ENCODE measurements around the gene SLC38A11.

DNA sequence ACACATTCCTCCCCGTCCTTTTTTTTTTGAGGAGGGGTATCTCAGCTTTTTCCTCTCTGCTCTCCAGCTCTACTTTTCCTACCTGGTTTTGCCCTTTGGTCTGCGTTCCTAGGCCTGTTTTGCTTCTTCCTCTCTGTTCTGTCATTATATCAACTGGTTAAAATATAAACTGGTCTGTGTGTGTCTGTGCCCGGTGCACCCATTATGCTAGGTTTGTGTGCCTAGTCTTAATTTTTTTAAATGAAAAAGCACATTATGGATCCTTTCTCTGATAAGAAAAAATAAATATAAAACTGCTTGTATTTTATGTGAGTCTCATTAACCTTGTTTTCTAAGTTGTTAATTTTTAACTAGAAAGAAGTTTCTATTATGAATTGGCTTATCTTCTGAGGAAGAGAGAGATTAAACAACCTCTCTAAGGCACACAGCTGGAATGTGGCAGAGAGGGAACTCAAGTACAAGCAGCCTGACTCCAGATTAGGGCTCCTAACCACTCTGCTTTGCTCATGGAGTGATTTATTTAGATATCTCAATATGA is 17.4 kb downstream of the SLC38A11 start:
- TF ChIP-seq ZNF274 (IDR thresholded peaks at IDR 0.05; ENCODE audit: low read length): no peak
- no peak for TF ChIP-seq ZNF274 (tag by site-specific recombination; IDR thresholded peaks at IDR 0.05; ENCODE audit: borderline replicate concordance)
- TF ChIP-seq, protein P1, sequence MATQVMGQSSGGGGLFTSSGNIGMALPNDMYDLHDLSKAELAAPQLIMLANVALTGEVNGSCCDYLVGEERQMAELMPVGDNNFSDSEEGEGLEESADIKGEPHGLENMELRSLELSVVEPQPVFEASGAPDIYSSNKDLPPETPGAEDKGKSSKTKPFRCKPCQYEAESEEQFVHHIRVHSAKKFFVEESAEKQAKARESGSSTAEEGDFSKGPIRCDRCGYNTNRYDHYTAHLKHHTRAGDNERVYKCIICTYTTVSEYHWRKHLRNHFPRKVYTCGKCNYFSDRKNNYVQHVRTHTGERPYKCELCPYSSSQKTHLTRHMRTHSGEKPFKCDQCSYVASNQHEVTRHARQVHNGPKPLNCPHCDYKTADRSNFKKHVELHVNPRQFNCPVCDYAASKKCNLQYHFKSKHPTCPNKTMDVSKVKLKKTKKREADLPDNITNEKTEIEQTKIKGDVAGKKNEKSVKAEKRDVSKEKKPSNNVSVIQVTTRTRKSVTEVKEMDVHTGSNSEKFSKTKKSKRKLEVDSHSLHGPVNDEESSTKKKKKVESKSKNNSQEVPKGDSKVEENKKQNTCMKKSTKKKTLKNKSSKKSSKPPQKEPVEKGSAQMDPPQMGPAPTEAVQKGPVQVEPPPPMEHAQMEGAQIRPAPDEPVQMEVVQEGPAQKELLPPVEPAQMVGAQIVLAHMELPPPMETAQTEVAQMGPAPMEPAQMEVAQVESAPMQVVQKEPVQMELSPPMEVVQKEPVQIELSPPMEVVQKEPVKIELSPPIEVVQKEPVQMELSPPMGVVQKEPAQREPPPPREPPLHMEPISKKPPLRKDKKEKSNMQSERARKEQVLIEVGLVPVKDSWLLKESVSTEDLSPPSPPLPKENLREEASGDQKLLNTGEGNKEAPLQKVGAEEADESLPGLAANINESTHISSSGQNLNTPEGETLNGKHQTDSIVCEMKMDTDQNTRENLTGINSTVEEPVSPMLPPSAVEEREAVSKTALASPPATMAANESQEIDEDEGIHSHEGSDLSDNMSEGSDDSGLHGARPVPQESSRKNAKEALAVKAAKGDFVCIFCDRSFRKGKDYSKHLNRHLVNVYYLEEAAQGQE (tag by site-specific recombination; IDR thresholded peaks at IDR 0.05): no peak
